Posterior cingulate gyrus (tissue), 11 donors: Measurements from ENCODE around the gene TRIM45.
"Not testable (repeated sequence)": the region's sequence is repeated elsewhere in the genome, so short reads cannot be mapped to it uniquely, and the experiment has no call there.

Experiments used
- DNase-seq, 10 donors: peaks; one replicate each; pipeline versions ENCODE4 v3.0.0 to v3.0.0-alpha.2; 2020 to 2021; ENCODE audit warnings: mixed read lengths in 3 of 10
- intact Hi-C: fragments of 100-400 bp; cut with DNase I; formaldehyde crosslinking; loops from one replicate; pipeline ENCODE4 v1.15.1; 2023

Gene TRIM45

GRCh38 chr1:117105722-117106121 is 15.8 kb downstream of the TRIM45 start:
- intact Hi-C loops, result no loop called here
- no peak for DNase-seq

GRCh38 chr1:117104986-117105385 is 16.6 kb downstream of the TRIM45 start:
- no peak for DNase-seq
- intact Hi-C loops, result no loop called here

- DNase-seq, intact Hi-C loops: not testable (repeated sequence)
Measured at GRCh38 chr1:117101858-117102257, 19.7 kb downstream of the TRIM45 start.

GRCh38 chr1:117101334-117101733 is 20.2 kb downstream of the TRIM45 start:
- no peak for DNase-seq
- intact Hi-C loops, result no loop called here

GRCh38 chr1:117098287-117098890 is 23.2 kb downstream of the TRIM45 start:
- intact Hi-C loops, result no loop called here
- no peak for DNase-seq

- intact Hi-C loops, result no loop called here
- no peak for DNase-seq
Measured at GRCh38 chr1:117097443-117097842, 24.1 kb downstream of the TRIM45 start.

- DNase-seq, result no peak
- intact Hi-C loops, result no loop called here
Measured at GRCh38 chr1:117096951-117097408, 24.6 kb downstream of the TRIM45 start.

GRCh38 chr1:117094841-117095604 is 26.5 kb downstream of the TRIM45 start:
- no peak for DNase-seq
- intact Hi-C loops, result no loop called here

- intact Hi-C loops, result no loop called here
- no peak for DNase-seq
Measured at GRCh38 chr1:117093870-117094621, 27.5 kb downstream of the TRIM45 start.

GRCh38 chr1:117093091-117093534 is 28.4 kb downstream of the TRIM45 start:
- intact Hi-C loops, result no loop called here
- DNase-seq, result peak in 4 of 10 donors; percentile 22 to 86 (median 46)

GRCh38 chr1:117092594-117092993 is 29.0 kb downstream of the TRIM45 start:
- no peak for DNase-seq
- intact Hi-C loops, result no loop called here

- no peak for DNase-seq
- intact Hi-C loops, result no loop called here
Measured at GRCh38 chr1:117089996-117090395, 31.6 kb downstream of the TRIM45 start.

- no peak for DNase-seq
- intact Hi-C loops, result no loop called here
Measured at GRCh38 chr1:117087686-117088085, 33.9 kb downstream of the TRIM45 start.

GRCh38 chr1:117084231-117084630 is 37.3 kb downstream of the TRIM45 start:
- DNase-seq, result no peak
- intact Hi-C loops, result no loop called here

- no peak for DNase-seq
- intact Hi-C loops, result no loop called here
Measured at GRCh38 chr1:117079737-117080136, 41.8 kb downstream of the TRIM45 start.

- intact Hi-C loops, result no loop called here
- no peak for DNase-seq
Measured at GRCh38 chr1:117077267-117077666, 44.3 kb downstream of the TRIM45 start.

- DNase-seq, result no peak
- intact Hi-C loops, result no loop called here
Measured at GRCh38 chr1:117076648-117077047, 44.9 kb downstream of the TRIM45 start.

- no peak for DNase-seq
- intact Hi-C loops, result no loop called here
Measured at GRCh38 chr1:117070124-117070523, 51.4 kb downstream of the TRIM45 start.

- no peak for DNase-seq
- intact Hi-C loops, result loop anchor here (2.0 kb wide), 1 partner anchor 51 kb away; the partner anchor contains the start of gene TRIM45
Measured at GRCh38 chr1:117069220-117069844, 52.2 kb downstream of the TRIM45 start.

GRCh38 chr1:117068580-117068979 is 53.0 kb downstream of the TRIM45 start:
- peak in 3 of 10 donors; percentile 28 to 85 (median 34) for DNase-seq
- intact Hi-C loops, result loop anchor here (1.0 to 2.0 kb wide), 2 partner anchors 52 to 216 kb away; partner anchors contain the start of gene TRIM45
